Right lobe of liver (tissue), 4 donors: ENCODE results near the gene CLIC5.

Experiments
- CTCF ChIP-seq, 4 donors: fragments of 200-600 bp in 3 of 4; fragments of 450-650 bp in 1 of 4; IDR thresholded peaks; one replicate each; pipeline versions ENCODE4 v1.5.1 to v1.8.0; 2016 to 2022; ENCODE audit warnings: antibody characterized with exemption in 4 of 4, mild to moderate bottlenecking in 2 of 4
- POLR2A ChIP-seq: fragments of 450-650 bp; IDR thresholded peaks from one replicate; pipeline ENCODE4 v1.6.1; 2017; ENCODE audit warnings: antibody characterized with exemption, mild to moderate bottlenecking
- donor health status: DM: no; HTN: no; CAD: no.
- donor health status: DM: no; HTN: no; CAD: no.
- donor health status: DM: no; HTN: yes; CAD: no.

DNA sequence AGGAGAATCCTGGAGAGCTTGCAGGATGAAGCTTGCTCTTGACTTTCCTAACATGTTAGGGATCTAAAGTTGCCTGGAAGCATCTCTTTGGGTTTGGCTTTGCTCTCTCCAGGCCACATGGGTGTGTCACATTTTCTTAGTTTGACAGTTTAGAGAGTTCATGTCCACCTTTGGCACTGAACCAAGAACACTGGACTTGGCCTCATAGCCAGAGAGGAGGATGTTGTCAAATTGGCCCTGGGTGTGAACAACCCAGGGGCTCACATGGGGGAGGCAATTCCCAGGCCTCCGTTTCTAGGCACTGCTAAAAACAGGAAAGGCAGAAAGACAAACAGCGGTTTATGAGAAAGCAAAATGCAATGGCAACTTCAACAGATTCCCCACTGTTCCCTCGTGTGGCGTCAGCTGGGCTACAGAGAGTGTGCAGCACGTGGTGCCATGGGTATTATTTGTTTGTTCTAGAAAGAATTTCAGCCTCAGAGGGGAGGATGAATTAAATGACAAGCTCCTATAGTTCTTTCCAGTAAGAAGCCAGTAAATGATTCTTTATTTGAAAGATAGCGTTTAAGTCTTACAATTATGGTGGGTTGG, 93.9 kb downstream of the CLIC5 start:
- TF ChIP-seq CTCF (IDR thresholded peaks at IDR 0.05) = no peak
- TF ChIP-seq POLR2A = no peak
